GM21447 (cell line): Measurements from ENCODE around the gene PIEZO2.

Source experiments
- ATAC-seq: cut with Tn5 transposase; IDR thresholded peaks from one replicate; pipeline ENCODE4 v1.9.1; 2021; ENCODE audit not compliant: unreplicated experiment

PIEZO2 gene

GRCh38 chr18:10702206-10702605 lies 447.2 kb downstream of the PIEZO2 start:
- no peak for ATAC-seq

- ATAC-seq = no peak
Observed at GRCh38 chr18:10690366-10690765, 459.0 kb downstream of the PIEZO2 start.

- no peak for ATAC-seq
Observed at GRCh38 chr18:10690035-10690329, 459.4 kb downstream of the PIEZO2 start.

GRCh38 chr18:10689236-10690034 lies 459.9 kb downstream of the PIEZO2 start:
- ATAC-seq = no peak

- ATAC-seq = no peak
Observed at GRCh38 chr18:10688766-10689165, 460.6 kb downstream of the PIEZO2 start.

GRCh38 chr18:10687161-10687925 lies 462.0 kb downstream of the PIEZO2 start:
- no peak for ATAC-seq

GRCh38 chr18:10686308-10686707 lies 463.1 kb downstream of the PIEZO2 start:
- ATAC-seq = no peak

GRCh38 chr18:10685484-10685883 lies 463.9 kb downstream of the PIEZO2 start:
- no peak for ATAC-seq

GRCh38 chr18:10682368-10682714 lies 467.0 kb downstream of the PIEZO2 start:
- no peak for ATAC-seq

- ATAC-seq = no peak
Observed at GRCh38 chr18:10681581-10682367, 467.6 kb downstream of the PIEZO2 start.

- ATAC-seq = no peak
Observed at GRCh38 chr18:10680271-10680596, 469.1 kb downstream of the PIEZO2 start.

- no peak for ATAC-seq
Observed at GRCh38 chr18:10679557-10680270, 469.7 kb downstream of the PIEZO2 start.

GRCh38 chr18:10671441-10671840 lies 477.9 kb downstream of the PIEZO2 start:
- ATAC-seq = no peak

- no peak for ATAC-seq
Observed at GRCh38 chr18:10670856-10671255, 478.5 kb downstream of the PIEZO2 start.

- no peak for ATAC-seq
Observed at GRCh38 chr18:10669441-10670100, 479.8 kb downstream of the PIEZO2 start.

- ATAC-seq = no peak
Observed at GRCh38 chr18:10663750-10664149, 485.6 kb downstream of the PIEZO2 start.

- ATAC-seq = no peak
Observed at GRCh38 chr18:10661317-10661716, 488.1 kb downstream of the PIEZO2 start.

- no peak for ATAC-seq
Observed at GRCh38 chr18:10660179-10660884, 489.0 kb downstream of the PIEZO2 start.

- no peak for ATAC-seq
Observed at GRCh38 chr18:10659594-10659993, 489.8 kb downstream of the PIEZO2 start.

GRCh38 chr18:10659000-10659399 lies 490.4 kb downstream of the PIEZO2 start:
- no peak for ATAC-seq
